Fibroblast of upper back skin (primary cell): ENCODE measurements around the gene TNS4.

Source experiments
- DNase-seq: peaks from one replicate; pipeline ENCODE4 v3.0.0-alpha.2; 2013

Gene TNS4

GRCh38 chr17:40453881-40454612 is 47.4 kb downstream of the TNS4 start:
- DNase-seq = peak; percentile 72

- no peak for DNase-seq
These were observed 48.5 kb downstream of the TNS4 start for GRCh38 chr17:40452921-40453378.

GRCh38 chr17:40452216-40452787 is 49.1 kb downstream of the TNS4 start:
- peak; percentile 95 for DNase-seq

GRCh38 chr17:40451420-40451819 is 50.0 kb downstream of the TNS4 start:
- peak; percentile 97 for DNase-seq

GRCh38 chr17:40450175-40450574 is 51.2 kb downstream of the TNS4 start:
- DNase-seq = no peak

- DNase-seq = no peak
These were observed 52.7 kb downstream of the TNS4 start for GRCh38 chr17:40448639-40449261.

- no peak for DNase-seq
These were observed 53.2 kb downstream of the TNS4 start for GRCh38 chr17:40448213-40448638.

- DNase-seq = no peak
These were observed 53.6 kb downstream of the TNS4 start for GRCh38 chr17:40447806-40448205.

GRCh38 chr17:40447148-40447644 is 54.2 kb downstream of the TNS4 start:
- no peak for DNase-seq

- no peak for DNase-seq
These were observed 55.5 kb downstream of the TNS4 start for GRCh38 chr17:40445751-40446468.

- no peak for DNase-seq
These were observed 57.2 kb downstream of the TNS4 start for GRCh38 chr17:40443988-40444899.

GRCh38 chr17:40443196-40443987 is 58.0 kb downstream of the TNS4 start, which contains the start of gene IGFBP4:
TSS of gene IGFBP4 (plus strand) at chr17:40443450. CDS start at chr17:40443736, 286 bp downstream.
- DNase-seq = peak; percentile 75

GRCh38 chr17:40442392-40443195 is 58.8 kb downstream of the TNS4 start:
- DNase-seq = no peak

- no peak for DNase-seq
These were observed 61.3 kb downstream of the TNS4 start for GRCh38 chr17:40440166-40440565.

- DNase-seq = peak; percentile 47
These were observed 64.2 kb downstream of the TNS4 start for GRCh38 chr17:40437095-40437732.

GRCh38 chr17:40436636-40437035 is 64.8 kb downstream of the TNS4 start:
- no peak for DNase-seq

GRCh38 chr17:40433551-40434415 is 67.6 kb downstream of the TNS4 start:
- no peak for DNase-seq

GRCh38 chr17:40432864-40433528 is 68.4 kb downstream of the TNS4 start:
- peak; percentile 75 for DNase-seq
